OCI-LY1 (cell line): ENCODE measurements around the gene TLK2.
"Not testable (repeated sequence)": the region's sequence is repeated elsewhere in the genome, so short reads cannot be mapped to it uniquely, and the experiment has no call there.

Source experiments
- EZH2 ChIP-seq: fragments of 200-600 bp; sonication (generic), shearing (Covaris generic); IDR thresholded peaks from 2 replicates; pipeline ENCODE4 v1.8.0; 2017; ENCODE audit warnings: borderline replicate concordance, mixed run types, mild to moderate bottlenecking, antibody characterized with exemption, low read length, moderate library complexity, mixed read lengths
- TF ChIP-seq, protein P1 (sequence below): fragments of 200-600 bp; sonication (generic), shearing (Covaris generic); IDR thresholded peaks from 2 replicates; pipeline ENCODE4 v1.5.1; 2017; ENCODE audit warnings: mild to moderate bottlenecking, antibody characterized with exemption, low read length, moderate library complexity, mixed read lengths

DNA sequence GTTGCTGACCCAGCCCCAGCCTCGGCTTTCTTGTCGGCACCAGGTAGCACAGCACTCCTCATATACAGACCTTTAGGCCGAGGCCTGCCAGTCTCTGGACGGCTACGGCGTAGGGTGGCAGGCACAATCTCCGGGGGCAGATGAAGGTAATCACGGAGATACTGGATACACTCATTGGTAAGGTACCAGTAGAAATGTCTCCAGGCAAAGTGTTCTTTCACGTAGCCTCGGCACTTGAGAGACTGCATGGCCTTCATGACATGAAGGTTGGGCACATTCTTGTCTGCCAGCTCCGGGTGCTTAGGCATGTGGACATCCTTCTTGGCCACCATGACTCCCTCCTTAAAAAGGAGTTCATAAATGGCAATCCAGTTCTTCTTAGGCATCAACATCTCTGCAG lies 37.8 kb downstream of the TLK2 start:
- TF ChIP-seq, protein P1, sequence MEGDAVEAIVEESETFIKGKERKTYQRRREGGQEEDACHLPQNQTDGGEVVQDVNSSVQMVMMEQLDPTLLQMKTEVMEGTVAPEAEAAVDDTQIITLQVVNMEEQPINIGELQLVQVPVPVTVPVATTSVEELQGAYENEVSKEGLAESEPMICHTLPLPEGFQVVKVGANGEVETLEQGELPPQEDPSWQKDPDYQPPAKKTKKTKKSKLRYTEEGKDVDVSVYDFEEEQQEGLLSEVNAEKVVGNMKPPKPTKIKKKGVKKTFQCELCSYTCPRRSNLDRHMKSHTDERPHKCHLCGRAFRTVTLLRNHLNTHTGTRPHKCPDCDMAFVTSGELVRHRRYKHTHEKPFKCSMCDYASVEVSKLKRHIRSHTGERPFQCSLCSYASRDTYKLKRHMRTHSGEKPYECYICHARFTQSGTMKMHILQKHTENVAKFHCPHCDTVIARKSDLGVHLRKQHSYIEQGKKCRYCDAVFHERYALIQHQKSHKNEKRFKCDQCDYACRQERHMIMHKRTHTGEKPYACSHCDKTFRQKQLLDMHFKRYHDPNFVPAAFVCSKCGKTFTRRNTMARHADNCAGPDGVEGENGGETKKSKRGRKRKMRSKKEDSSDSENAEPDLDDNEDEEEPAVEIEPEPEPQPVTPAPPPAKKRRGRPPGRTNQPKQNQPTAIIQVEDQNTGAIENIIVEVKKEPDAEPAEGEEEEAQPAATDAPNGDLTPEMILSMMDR: not testable (repeated sequence)
- TF ChIP-seq EZH2: not testable (repeated sequence)
